Upper lobe of left lung (tissue), 4 donors: ENCODE results near the gene RASSF4.

Experiments used
- CTCF ChIP-seq, 6 experiments: fragments of 450-650 bp in 4 of 6; fragments of 200-600 bp in 2 of 6; sonication (generic) in 2 of 6; IDR thresholded peaks; one replicate each; pipeline ENCODE4 v1.5.1; 2016 to 2019; ENCODE audit warnings: antibody characterized with exemption in 6 of 6
- EP300 ChIP-seq, 4 donors: sonication (generic); formaldehyde crosslinking; IDR thresholded peaks; one replicate each; pipeline ENCODE4 v1.5.1; 2017; ENCODE audit warnings: antibody characterized with exemption in 4 of 4, control low read depth in 2 of 4
- POLR2A ChIP-seq, 4 donors: fragments of 450-650 bp; IDR thresholded peaks; one replicate each; pipeline ENCODE4 v1.5.1; 2016 to 2017; ENCODE audit warnings: antibody characterized with exemption in 4 of 4, mild to moderate bottlenecking in 2 of 4

DNA sequence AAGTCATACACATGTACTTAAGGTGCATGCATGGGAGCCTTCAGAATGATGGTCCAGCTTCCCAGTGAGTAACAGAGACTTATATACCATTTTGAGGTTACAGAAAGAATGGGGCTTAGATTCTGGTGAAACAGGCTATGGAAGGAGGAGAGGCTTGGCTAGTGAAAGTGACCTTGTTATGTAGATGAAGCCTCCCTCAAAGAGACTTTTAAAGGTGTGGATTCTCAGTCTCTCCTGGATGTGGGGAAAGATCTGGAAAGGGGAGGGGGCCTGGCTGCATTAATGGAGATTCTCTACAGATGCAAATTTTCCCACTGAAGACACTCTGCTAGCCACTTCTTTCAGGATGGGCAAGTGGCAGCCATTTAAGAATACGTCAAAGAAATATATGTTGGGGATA, 5.5 kb downstream of the RASSF4 start:
- TF ChIP-seq EP300 (IDR thresholded peaks at IDR 0.05) (no peak), CTCF (IDR thresholded peaks at IDR 0.05) (no peak), POLR2A (IDR thresholded peaks at IDR 0.05) (no peak)
